GM18517 (cell line): ENCODE measurements around the gene ANKRD1.
"Not testable (repeated sequence)": the region's sequence is repeated elsewhere in the genome, so short reads cannot be mapped to it uniquely, and the experiment has no call there.

Source experiments
- ATAC-seq: cut with Tn5 transposase; IDR thresholded peaks from one replicate; pipeline ENCODE4 v1.9.1; 2021; ENCODE audit warnings: mild to moderate bottlenecking, moderate library complexity; ENCODE audit not compliant: unreplicated experiment

Gene ANKRD1

GRCh38 chr10:90920986-90921666, at the start of gene ANKRD1:
Gene ANKRD1, minus strand, starts transcription at chr10:90921087. Its CDS starts 60 bp downstream, at chr10:90921027.
- ATAC-seq = no peak

DNA sequence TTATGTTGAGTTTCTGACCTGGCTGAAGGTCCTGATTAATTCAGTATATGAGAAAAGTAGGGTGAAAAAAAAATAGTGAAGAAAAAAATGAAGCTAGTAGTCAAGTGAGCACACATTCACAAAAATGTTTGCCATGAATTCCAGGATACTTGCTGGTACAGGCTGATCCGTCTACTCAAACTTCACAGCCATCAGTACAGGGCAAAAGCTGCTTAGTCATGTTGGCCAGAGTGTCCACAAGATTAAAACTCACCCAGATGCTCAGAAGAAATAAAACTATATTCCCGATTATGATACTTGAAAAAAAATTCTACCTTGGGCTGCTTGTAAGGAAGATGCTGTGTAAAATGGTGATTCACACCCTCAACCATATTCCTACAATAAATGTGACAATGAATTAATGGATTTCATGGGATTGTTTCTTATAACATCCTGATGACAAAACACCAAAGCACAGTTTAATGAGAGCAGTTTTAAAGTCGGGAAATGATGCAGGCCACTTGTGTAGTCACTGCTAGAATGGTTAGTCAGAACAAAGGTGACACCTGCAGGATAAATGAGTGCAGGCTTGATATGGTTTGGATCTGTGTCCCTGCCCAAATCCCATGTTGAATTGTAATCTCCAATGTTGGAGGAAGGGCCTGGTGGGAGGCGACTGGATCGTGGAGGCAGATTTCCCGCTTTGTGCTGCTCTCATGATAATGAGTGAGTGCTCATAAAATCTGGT, 49.2 kb upstream of the ANKRD1 start:
- no peak for ATAC-seq

- ATAC-seq = no peak
These were observed 48.2 kb upstream of the ANKRD1 start for GRCh38 chr10:90969121-90969534.

- no peak for ATAC-seq
These were observed 47.6 kb upstream of the ANKRD1 start for GRCh38 chr10:90968328-90969081.

DNA sequence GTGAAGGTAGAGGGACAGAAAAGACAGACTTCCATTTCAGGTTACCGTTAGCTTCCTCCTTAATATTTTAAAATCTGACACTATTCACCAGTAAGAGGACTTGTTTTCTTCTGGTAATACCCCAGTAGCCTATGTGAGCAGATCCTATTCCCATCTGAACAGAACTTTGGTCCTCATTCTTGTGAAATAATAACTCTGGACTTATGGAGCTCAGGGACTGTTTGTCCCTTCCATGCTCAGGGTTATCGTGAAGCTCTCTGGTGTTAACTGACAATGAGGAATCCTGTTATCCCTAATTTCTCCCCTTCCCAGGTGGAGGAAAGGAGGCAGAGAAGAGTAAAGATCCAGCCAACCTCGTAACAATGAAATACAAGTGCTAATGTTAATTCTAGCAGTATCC, 47.0 kb upstream of the ANKRD1 start:
- no peak for ATAC-seq

GRCh38 chr10:90966146-90966545, 45.3 kb upstream of the ANKRD1 start:
- no peak for ATAC-seq

- no peak for ATAC-seq
These were observed 44.8 kb upstream of the ANKRD1 start for GRCh38 chr10:90965720-90966119.

GRCh38 chr10:90964781-90965465, 44.0 kb upstream of the ANKRD1 start:
- ATAC-seq = no peak

- ATAC-seq = no peak
These were observed 42.4 kb upstream of the ANKRD1 start for GRCh38 chr10:90963331-90963730.

- ATAC-seq = peak; percentile 73
These were observed 39.5 kb upstream of the ANKRD1 start for GRCh38 chr10:90960355-90960814.

DNA sequence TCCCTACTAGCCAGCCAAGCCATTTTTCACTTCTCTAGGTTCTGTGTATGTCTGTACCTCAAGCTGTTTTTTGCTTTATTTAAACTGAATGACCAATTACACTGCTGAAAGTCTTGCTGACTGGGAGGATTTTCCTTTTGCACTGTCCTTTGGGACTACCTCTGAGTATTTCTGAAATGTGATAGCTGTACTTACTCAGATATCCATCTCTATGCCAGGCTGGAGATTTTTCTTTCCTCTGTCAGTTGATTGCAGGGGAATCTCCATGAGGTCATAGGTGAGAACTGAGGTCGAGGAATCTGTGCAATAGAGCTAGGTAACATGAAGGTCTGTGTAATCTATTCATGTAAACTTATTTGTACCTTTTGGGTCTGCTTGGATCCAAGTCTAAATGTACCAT, 38.9 kb upstream of the ANKRD1 start:
- no peak for ATAC-seq

- no peak for ATAC-seq
These were observed 37.9 kb upstream of the ANKRD1 start for GRCh38 chr10:90958781-90959180.

GRCh38 chr10:90947030-90947960, 26.4 kb upstream of the ANKRD1 start:
- no peak for ATAC-seq

DNA sequence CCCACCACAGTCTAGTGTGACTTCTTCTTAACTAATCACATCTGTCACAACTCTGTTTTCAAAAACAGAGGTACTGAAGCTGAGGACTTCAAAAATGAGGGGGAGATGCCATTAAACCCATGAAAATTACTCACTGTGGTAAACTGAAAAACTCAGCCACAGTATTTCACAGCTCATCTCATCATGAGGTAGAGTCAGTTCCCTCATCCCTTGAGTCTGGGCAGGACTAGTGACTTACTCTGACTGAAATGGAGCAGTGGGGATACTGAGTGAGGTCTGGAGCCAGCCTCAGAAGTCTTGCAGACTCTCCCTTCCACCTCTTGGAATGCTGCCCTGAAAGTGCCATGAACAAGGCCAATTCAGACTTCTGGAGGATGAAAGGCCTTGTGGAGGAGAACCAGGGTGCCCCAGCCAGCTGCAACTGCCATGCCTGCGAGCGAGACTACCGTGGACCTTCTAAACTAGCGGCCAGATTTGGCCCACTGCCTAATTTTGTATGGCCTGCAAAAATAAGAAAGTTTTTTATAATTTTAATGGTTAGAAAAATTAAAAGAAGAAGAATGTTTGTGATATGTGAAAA, 24.7 kb upstream of the ANKRD1 start:
- ATAC-seq = no peak

DNA sequence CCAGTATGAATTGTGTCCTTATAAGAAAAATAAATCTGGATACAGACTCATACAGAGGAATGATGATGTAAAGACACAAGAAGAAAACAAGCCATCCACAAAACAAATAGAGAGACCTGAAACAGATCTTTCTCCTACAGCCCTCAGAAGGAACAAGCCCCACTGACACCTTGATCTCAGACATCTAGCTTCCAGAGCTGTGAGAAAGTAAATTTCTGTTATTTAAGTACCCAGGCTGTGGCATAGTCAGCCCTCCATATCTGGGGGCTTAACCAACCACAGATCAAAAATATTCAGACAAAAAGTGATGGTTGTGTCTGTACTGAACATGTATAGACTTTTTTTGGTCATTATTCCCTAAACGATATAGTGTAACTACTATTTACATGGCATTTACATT, 23.9 kb upstream of the ANKRD1 start:
- no peak for ATAC-seq

GRCh38 chr10:90942980-90943379, 22.1 kb upstream of the ANKRD1 start:
- not testable (repeated sequence) for ATAC-seq

DNA sequence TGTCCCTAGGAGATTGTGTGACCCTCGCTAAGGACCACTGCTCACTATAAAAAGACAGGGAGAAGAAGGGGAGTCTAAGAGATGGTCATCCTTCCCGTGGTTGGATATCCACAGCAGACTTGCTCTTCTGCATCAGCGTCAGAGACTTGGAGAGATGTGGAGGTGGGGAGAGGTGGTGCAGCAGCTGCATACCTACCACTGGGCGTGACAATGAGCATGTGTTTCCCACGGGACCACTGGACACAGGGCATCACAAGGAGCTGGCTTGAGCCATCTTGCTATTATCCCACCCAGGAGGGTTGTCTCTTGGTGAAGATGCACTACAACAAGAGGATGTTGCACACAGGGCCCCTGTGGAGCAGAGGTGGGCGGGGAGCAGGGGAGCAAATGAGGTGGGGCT, 18.8 kb upstream of the ANKRD1 start:
- ATAC-seq = no peak

- no peak for ATAC-seq
These were observed 18.2 kb upstream of the ANKRD1 start for GRCh38 chr10:90939116-90939515.

DNA sequence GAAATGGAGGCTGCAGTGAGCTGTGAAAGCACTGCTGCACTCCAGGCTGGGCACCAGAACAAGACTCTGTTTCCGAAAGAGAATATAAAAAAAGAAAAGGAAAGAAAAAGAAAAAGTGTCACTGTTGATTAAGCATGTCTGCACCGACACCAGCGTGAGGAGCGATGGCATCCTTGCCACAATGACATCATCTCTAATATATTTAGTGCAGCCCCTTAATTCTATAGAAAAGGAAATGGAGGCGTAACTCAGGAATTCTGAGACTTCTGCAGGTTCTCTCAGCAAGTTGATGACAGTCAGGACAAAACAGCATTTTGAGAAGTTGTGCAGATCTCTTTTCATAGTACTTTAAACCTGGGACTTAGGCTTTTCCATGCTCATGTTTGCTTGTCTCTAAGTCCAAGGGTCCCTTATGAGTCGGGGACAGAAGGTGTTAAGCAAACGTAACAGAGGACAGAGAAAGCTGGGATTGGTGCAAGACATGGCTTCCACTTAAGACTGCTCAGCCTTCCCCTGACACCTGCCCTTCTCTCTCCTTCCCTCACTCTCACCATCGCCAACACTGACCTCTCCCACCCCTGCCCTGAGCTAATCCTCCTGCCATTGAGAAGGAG, 16.9 kb upstream of the ANKRD1 start:
- ATAC-seq = no peak
